GM12873 (cell line): ENCODE measurements around the gene MRI1.

Experiments
- TF ChIP-seq, protein P1 (sequence below): IDR thresholded peaks from 2 replicates; pipeline ENCODE4 v1.5.1; 2012; ENCODE audit warnings: low read depth, mild to moderate bottlenecking, moderate library complexity, low read length, control low read depth; ENCODE audit not compliant: insufficient read depth; ENCODE audit errors: missing control alignments

MRI1 gene

DNA sequence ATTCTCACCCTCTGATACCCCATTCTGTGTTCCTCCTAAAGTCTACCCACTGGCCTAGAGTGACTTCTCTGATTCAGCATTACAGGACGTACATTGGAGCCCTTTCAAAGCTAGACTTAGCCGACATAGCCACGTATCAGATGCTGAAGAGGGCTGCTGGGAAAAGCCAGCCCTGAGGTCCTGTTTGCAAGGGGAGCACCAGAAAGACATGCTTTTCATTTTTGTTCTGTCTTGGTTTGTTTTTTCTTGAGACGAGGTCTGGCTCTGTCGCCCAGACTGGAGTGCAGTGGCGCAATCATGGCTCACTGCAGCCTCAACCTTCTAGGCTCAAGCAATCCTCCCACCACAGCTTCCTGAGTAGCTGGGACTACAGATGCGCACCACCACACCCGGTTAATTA is 24.7 kb downstream of the MRI1 start:
- TF ChIP-seq, protein P1, sequence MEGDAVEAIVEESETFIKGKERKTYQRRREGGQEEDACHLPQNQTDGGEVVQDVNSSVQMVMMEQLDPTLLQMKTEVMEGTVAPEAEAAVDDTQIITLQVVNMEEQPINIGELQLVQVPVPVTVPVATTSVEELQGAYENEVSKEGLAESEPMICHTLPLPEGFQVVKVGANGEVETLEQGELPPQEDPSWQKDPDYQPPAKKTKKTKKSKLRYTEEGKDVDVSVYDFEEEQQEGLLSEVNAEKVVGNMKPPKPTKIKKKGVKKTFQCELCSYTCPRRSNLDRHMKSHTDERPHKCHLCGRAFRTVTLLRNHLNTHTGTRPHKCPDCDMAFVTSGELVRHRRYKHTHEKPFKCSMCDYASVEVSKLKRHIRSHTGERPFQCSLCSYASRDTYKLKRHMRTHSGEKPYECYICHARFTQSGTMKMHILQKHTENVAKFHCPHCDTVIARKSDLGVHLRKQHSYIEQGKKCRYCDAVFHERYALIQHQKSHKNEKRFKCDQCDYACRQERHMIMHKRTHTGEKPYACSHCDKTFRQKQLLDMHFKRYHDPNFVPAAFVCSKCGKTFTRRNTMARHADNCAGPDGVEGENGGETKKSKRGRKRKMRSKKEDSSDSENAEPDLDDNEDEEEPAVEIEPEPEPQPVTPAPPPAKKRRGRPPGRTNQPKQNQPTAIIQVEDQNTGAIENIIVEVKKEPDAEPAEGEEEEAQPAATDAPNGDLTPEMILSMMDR = no peak

DNA sequence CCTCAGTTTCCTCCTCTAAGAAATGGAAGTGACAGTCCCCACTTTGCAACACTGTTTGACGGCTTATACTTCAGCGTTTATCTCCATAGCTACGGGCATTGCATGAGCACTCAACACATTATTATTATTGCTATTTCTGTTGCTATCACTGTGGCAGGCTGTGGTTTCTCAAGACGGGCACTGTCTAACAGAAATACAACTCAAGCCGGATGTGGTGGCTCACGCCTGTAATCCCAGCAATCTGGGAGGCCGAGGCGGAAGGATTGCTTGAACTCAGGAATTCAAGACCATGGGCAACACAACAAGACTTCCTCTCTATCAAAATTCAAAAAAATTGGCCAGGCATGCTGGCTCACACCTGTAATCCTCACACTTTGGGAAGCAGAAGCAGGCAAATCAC is 26.0 kb downstream of the MRI1 start:
- TF ChIP-seq, protein P1 = no peak

DNA sequence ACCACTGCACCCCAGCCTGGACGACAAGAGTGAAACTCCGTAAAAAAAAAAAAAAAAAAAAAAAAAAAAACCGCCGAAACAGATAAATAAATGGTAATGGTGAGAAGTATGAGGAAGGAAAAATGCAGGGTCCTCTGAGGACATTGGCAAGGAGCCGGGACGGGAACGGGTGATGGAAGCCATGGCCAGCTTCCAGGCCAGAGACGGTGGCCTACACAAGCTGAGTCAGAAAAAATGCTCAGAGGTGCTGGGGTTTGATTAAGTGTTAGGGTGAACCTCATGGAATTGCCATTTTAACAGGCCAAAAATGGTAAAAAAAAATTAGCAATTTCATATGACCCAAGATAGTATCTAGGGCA is 30.1 kb downstream of the MRI1 start:
- TF ChIP-seq, protein P1 = no peak

DNA sequence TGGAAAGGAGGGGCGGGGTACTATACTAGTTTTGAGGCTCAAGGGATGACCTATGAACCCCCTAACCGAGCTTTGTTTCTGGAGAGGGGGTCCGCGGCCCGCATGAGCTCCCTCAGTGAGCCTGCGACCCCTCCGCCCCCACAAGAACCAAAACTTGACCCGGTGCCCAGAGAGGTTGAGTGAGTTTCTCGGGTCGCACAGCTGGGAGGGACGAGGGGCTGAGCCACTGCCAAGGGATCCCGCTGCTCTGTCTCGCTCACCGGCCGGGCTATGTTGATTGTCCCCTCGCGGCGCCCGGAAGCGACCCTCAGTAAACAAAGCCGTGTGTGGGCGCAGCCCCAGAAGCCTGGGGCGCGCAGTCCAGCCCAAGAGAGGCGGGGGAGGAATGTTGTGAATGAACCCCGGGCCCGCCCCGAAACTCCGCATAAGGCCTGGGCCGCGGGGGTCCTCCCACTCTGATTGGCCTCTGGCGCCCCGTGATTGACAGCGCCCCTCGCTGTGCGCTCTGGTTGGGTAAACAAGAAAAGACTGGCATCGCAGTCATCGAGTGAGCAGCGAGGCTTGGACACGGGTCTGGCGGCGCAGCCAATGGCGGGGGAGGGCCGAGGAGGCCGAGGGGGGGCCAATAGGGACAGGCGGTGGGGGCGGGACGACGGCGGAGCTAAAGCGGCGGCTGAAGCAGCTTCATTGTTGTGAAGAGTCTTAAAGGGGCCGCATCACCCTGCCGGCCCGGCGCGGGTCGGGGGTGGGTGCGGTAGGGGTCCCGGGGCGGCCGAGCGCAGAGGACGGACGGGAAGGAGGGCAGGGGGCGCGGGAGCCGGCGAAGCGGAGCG is 30.7 kb downstream of the MRI1 start, which contains the start of gene ZSWIM4:
Gene ZSWIM4 (plus strand): TSS at position 687 of the 833 bp plus-strand sequence. CDS start 206 bp downstream, outside the sequence.
- TF ChIP-seq, protein P1 = no peak

DNA sequence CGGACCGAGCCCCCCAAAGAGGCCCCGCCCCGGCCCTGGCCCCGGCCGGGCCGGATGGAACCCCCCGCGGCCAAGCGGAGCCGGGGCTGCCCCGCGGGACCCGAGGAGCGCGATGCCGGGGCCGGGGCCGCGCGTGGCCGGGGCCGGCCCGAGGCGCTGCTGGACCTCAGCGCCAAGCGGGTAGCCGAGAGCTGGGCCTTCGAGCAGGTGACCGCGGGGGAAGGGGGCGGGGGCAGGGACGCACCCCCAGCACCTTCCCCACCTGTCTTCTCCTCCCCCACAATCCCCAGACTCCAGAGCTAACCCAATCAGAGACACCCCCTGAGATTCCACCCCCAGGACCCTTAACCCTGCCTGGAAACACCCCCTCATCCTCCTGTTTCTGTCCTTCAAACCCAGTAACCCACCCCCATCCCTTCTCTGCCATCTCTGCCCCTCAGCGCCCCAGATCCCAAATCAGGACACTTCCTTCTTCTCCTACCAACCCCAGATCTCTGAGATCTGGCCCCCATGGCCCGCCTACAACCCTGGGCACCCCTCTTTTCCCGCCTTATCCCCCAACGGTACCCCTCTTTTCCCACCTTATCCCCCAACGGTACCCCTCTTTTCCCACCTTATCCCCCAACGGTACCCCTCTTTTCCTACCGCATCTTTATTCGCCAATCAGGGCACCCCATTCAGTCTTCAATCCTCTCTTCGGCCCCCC is 31.4 kb downstream of the MRI1 start:
- TF ChIP-seq, protein P1 = no peak

DNA sequence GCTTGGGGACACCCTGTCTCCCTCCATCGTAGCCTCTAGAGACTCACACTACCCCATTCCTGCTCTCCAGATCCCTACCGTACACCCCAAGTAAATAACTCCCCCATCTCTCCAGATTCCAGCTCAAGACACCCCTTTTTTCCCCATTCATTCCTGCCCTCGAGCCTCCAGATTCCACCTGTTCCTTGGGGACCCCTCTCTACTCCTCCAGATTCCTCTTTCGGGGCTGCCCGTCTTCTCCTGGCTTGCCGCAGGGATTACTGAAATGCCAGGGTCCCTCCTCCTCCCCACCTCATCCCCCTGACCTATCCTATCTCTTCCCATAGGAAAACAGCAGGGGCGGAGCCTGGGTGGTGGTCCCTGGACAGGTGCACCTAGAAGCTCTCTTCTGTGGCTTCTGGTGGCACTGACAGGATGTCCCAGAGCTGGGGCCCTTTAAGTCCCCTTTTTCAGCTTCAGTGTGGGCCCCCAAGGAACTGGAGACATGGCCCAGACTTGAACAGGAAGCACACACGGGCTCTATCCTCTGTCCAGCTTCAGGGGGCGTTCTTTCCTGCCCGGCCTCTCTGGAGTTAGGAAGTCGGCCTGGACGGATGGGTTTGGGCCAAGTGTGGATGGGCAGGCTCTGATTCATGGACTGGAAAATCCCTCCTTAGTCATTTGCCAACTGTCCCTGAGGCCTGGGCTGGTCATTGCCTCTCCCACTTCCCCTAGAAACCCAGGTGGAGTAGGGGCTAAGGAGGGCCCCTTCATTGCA is 32.2 kb downstream of the MRI1 start:
- TF ChIP-seq, protein P1 = no peak

DNA sequence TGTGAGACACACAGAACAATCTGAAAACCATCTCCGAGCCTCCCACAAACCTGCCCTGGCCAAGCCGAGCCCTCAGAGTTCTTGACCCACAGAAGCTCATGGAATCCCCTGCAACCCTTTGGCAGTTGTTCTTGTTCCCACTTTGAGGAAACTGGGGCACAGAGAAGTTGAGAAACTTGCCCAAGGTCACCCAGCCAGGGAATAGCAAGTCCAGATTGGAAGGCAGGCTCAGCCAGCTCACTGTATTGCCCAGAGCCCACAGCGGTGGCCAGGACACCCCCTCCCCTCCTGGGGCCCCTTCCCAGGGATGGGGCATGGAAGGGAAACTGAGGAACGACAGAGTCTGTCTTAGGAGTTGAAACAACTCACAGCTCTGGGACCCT is 32.7 kb downstream of the MRI1 start:
- TF ChIP-seq, protein P1 = no peak
